Osteocyte (in vitro differentiated cells): ENCODE data around the gene CROCC2. TPM values are rescaled to one million over a fixed set of nuclear protein-coding genes. Genes with fewer than 3 reads are reported as not detected.

Experiments
- DNase-seq: peaks from one replicate; pipeline ENCODE4 v3.0.0; 2021; ENCODE audit warnings: mixed read lengths; ENCODE audit not compliant: unreplicated experiment; ENCODE audit errors: extremely low spot score
- H3K27ac Mint-ChIP-seq: one replicate; pipeline ENCODE4 v1.8.0; 2021; ENCODE audit warnings: mild to moderate bottlenecking, mixed read lengths; ENCODE audit not compliant: unreplicated experiment
- H3K27me3 Mint-ChIP-seq: one replicate; pipeline ENCODE4 v1.8.0; 2021; ENCODE audit warnings: mixed read lengths; ENCODE audit not compliant: unreplicated experiment
- H3K36me3 Mint-ChIP-seq: one replicate; pipeline ENCODE4 v1.8.0; 2021; ENCODE audit warnings: mixed read lengths; ENCODE audit not compliant: unreplicated experiment
- H3K4me1 Mint-ChIP-seq: one replicate; pipeline ENCODE4 v1.8.0; 2021; ENCODE audit warnings: mixed read lengths; ENCODE audit not compliant: unreplicated experiment
- H3K4me3 Mint-ChIP-seq: one replicate; pipeline ENCODE4 v1.8.0; 2021; ENCODE audit warnings: mild to moderate bottlenecking, moderate library complexity, mixed read lengths; ENCODE audit not compliant: unreplicated experiment
- H3K9me3 Mint-ChIP-seq: one replicate; pipeline ENCODE4 v1.8.0; 2021; ENCODE audit warnings: mixed read lengths; ENCODE audit not compliant: unreplicated experiment
- total RNA-seq: library from RNA; stranded (reverse); gene quantifications from 2 replicates; pipeline ENCODE4 v1.2.1, GENCODE V29; 2021
- TF ChIP-seq, protein P1 (sequence below): fragments of 200-600 bp; sonication (generic); IDR thresholded peaks from 2 replicates; pipeline ENCODE4 v1.5.0; 2021; ENCODE audit warnings: antibody characterized with exemption, mild to moderate bottlenecking, moderate library complexity

CROCC2 gene
- total RNA-seq, 1 donor from 2014 or later: not detected

DNA sequence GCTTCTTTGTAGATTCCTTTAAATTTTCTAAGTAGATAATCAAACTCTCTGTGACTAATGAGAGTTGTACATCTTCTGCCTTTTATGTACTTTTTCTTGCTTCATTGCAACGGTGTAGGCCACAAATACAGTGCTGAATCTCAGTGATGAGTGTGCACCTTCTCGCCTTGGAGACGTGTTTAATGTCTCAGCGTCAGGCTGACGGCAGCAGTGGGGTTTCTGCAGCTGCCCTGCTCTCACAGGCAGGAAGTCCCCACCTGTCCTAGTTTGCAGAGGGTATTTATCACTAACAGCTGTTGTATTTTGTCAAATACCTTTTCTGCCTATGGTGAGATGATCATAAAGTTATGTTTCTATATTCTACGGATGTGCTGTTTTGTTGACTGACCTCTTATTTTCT lies 24.2 kb upstream of the CROCC2 start:
- no peaks in the 10 kb centered on the region for H3K4me1 Mint-ChIP-seq
- DNase-seq: no peak
- H3K36me3 Mint-ChIP-seq: no peaks in the 10 kb centered on the region
- no peak overlapping the region for H3K4me3 Mint-ChIP-seq
- TF ChIP-seq, protein P1, sequence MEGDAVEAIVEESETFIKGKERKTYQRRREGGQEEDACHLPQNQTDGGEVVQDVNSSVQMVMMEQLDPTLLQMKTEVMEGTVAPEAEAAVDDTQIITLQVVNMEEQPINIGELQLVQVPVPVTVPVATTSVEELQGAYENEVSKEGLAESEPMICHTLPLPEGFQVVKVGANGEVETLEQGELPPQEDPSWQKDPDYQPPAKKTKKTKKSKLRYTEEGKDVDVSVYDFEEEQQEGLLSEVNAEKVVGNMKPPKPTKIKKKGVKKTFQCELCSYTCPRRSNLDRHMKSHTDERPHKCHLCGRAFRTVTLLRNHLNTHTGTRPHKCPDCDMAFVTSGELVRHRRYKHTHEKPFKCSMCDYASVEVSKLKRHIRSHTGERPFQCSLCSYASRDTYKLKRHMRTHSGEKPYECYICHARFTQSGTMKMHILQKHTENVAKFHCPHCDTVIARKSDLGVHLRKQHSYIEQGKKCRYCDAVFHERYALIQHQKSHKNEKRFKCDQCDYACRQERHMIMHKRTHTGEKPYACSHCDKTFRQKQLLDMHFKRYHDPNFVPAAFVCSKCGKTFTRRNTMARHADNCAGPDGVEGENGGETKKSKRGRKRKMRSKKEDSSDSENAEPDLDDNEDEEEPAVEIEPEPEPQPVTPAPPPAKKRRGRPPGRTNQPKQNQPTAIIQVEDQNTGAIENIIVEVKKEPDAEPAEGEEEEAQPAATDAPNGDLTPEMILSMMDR: no peak
- no peak overlapping the region for H3K27ac Mint-ChIP-seq
- peaks cover 37% of the 10 kb centered on the region for H3K27me3 Mint-ChIP-seq
- no peaks in the 10 kb centered on the region for H3K9me3 Mint-ChIP-seq

DNA sequence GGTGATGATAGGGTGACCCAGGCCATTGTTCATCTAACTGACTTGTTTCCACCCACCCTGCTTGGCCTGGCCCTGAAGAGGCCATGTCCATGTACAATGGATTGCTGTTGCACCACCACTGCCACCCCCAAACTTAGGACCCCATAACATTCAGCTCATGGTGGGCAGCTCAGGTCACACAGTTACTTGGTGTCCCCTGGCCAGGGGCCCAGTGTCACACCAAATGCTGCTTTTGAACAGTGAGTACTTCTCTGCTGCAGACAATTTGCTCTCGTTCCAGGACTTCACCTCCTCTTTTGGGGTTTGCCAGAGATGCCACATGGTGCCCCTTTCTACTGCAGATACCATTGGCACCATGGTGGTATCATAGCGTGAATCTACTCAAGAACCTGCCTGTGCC lies 21.9 kb upstream of the CROCC2 start:
- H3K9me3 Mint-ChIP-seq: no peaks in the 10 kb centered on the region
- no peaks in the 10 kb centered on the region for H3K4me1 Mint-ChIP-seq
- H3K4me3 Mint-ChIP-seq: no peak overlapping the region
- DNase-seq: no peak
- TF ChIP-seq, protein P1: no peak
- no peak overlapping the region for H3K27ac Mint-ChIP-seq
- H3K36me3 Mint-ChIP-seq: no peaks in the 10 kb centered on the region
- peaks cover 37% of the 10 kb centered on the region for H3K27me3 Mint-ChIP-seq

GRCh38 chr2:240884745-240885144 lies 21.4 kb upstream of the CROCC2 start:
- Mint-ChIP-seq H3K4me3 (no peak overlapping the region), H3K9me3 (no peaks in the 10 kb centered on the region), H3K27ac (no peak overlapping the region), H3K4me1 (no peaks in the 10 kb centered on the region), H3K27me3 (peaks cover 36% of the 10 kb centered on the region), H3K36me3 (no peaks in the 10 kb centered on the region)
- TF ChIP-seq, protein P1: no peak
- no peak for DNase-seq

DNA sequence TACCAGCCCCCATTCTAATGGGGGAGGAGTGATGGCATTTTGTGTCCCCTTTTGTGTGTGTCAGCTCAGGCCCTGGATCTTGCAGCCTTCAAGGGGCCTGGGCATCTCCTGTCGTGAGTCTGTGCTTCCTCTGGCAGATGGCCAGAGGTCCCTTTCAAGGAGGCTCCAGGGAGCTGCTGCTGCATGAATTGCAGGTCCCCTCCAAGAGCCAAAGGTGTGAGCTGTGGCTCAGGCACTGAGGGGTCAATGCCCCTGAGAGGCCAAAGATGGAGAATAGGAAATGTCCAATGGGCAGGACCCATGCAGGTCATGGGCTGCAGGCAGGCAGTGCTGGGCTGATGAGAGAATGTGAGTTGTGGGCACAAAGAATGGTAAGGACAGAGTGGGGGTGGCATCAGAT lies 20.6 kb upstream of the CROCC2 start:
- Mint-ChIP-seq H3K36me3 (no peaks in the 10 kb centered on the region), H3K4me3 (no peak overlapping the region), H3K27me3 (peaks cover 31% of the 10 kb centered on the region), H3K27ac (no peak overlapping the region), H3K4me1 (no peaks in the 10 kb centered on the region), H3K9me3 (no peaks in the 10 kb centered on the region)
- TF ChIP-seq, protein P1: no peak
- no peak for DNase-seq

DNA sequence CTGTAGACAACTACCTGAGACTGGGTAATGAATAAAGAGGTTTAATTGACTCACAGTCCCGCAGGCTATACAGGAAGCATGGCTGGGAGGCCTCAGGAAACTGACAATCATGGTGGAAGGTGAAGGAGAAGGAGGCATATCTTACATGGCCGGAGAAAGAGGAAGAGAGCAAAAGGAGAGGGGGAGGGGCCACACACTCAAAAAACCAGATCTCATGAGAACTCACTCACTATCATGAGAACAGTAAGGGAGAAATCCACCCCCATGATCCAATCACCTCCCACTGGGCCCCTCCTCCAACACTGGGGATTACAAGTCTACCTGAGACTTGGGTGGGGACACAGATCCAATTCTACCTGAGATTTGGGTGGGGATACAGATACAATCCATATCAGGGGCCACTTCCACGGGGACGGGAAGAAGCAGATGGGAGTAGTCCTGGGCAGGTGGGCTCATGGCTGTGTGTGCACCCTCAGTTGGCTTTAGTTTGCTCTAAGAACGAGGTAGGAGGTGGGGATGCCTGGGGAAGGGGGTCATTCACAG lies 20.0 kb upstream of the CROCC2 start:
- Mint-ChIP-seq H3K9me3 (no peaks in the 10 kb centered on the region), H3K36me3 (no peaks in the 10 kb centered on the region), H3K4me1 (no peaks in the 10 kb centered on the region), H3K27me3 (peaks cover 25% of the 10 kb centered on the region), H3K27ac (no peak overlapping the region), H3K4me3 (no peak overlapping the region)
- TF ChIP-seq, protein P1: no peak
- no peak for DNase-seq
